ENCODE results near the gene GTPBP6.

GTPBP6 gene

DNA sequence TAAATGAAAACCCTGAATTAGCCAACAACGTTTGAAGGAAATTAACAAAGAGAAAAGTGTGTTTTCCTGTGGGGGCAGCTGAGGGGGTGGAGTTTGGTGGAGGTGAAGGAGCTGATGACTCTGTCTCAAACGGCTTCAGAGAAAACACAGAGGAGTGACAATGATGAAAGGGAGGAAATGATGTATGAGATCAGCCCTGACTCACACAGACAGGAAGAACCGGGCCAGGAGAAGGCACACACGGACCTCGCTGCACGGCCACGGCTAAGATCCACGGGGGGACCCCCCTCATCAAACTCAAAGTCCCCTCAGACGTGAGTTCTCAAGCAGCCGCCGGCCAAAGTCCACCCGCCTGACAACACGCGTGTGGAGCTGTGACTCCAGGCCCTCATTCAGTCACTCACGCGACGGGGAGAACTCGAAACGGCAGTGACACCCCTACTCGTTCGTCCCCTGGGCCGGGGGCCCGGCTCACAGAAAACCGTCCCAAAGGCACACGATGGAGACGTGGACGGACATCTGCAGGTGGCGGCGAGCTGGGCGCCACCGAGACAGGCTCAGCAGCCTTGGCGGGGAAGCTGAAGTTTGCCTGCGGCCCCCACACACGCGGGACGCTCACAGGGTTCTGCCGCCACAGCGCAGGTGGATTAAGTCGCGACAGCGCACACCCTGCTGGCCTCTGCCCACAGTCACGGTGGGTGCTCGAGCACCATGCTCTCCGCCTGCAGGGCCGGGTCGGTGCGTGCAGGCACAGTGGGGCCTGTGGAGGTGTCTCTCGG, 39.3 kb upstream of the GTPBP6 start:
- Histone ChIP-seq H3K23ac (ENCODE audit: low read length in 2 of 2) (peak overlapping the region in 1 of 2 experiments; percentile 61), H2AK5ac (ENCODE audit: low read length, severe bottlenecking) (no peak overlapping the region), H3K27ac (ENCODE audit: low read length, poor library complexity, severe bottlenecking) (no peak overlapping the region), H3K79me1 (replicated peaks; ENCODE audit: low read length, poor library complexity, severe bottlenecking) (peaks cover 29% of the 10 kb centered on the region), H2AFZ (ENCODE audit: low read depth, low read length) (no peak overlapping the region), H4K8ac (ENCODE audit: low read length) (no peak overlapping the region), H4K91ac (ENCODE audit: low read length) (no peak overlapping the region), H3K4me2 (ENCODE audit: low read length, poor library complexity, severe bottlenecking) (no peak overlapping the region), H2BK120ac (ENCODE audit: low read depth, low read length) (no peak overlapping the region), H3K9ac (ENCODE audit: low read length) (no peak overlapping the region), H3K14ac (ENCODE audit: low read length in 2 of 2) (no peak overlapping the region), H2BK5ac (ENCODE audit: low read depth, low read length, poor library complexity, severe bottlenecking) (no peak overlapping the region), H2BK12ac (ENCODE audit: low read length in 2 of 2) (no peak overlapping the region), H3K4me1 (ENCODE audit: control insufficient read depth, insufficient read depth, low read depth, low read length) (peaks cover 7% of the 10 kb centered on the region), H3K4ac (ENCODE audit: low read depth in 1 of 2, low read length in 2 of 2) (no peak overlapping the region), H3K4me3 (ENCODE audit: insufficient read depth in 1 of 2, low read depth in 1 of 2, low read length in 2 of 2) (no peak overlapping the region), H3K36me3 (ENCODE audit: control insufficient read depth in 1 of 2, insufficient read depth in 2 of 2, low read depth in 1 of 2, low read length in 2 of 2) (peaks cover 14 to 38% of the 10 kb centered on the region in 2 experiments), H2BK15ac (ENCODE audit: low read depth, poor library complexity, severe bottlenecking) (no peak overlapping the region), H3K27me3 (ENCODE audit: control insufficient read depth in 1 of 2, insufficient read depth in 1 of 2, low read length in 2 of 2) (no peaks in the 10 kb centered on the region), H3K9me3 (ENCODE audit: control insufficient read depth, low read length) (peaks cover 20% of the 10 kb centered on the region), H3K18ac (ENCODE audit: low read depth in 1 of 2, low read length in 2 of 2) (peak overlapping the region in 1 of 2 experiments; percentile 49)
- peak; percentile 54 for DNase-seq
- 80% methylated on average over 48 of the region's 48 CpGs for WGBS

DNA sequence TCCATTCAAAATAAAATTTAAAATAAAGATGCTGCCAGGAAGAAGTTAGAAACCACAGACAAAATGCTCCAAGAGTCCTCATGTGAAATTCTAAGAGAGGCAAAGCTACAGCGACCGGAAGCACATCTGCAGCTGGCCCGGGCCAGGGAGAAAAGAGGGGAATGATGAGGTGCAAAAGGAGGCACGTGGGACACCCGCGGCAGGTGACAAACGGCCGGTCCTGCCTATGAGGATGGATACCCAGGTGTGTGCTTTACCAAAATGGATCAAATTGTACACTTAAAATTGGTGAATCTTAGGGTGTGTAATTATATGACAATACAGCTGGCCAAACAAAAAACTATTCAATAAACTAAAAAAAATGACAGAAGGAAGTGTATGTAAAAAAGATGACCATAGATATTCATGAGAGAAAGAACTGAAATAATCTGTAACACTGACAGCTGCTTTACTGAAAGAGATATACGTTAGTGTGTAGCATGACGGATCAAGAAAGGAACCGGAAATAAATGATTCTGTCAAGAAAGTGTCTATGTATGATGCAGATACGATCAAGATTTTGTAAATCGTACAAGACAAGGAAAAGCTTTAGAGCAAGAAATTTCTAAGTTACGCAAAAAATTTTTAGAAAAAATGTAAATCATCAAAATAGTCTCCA, 38.6 kb upstream of the GTPBP6 start:
- H3K23ac ChIP-seq (ENCODE audit: low read length in 2 of 2): no peak overlapping the region
- H3K79me1 ChIP-seq (replicated peaks; ENCODE audit: low read length, poor library complexity, severe bottlenecking): peaks cover 24% of the 10 kb centered on the region
- H3K14ac ChIP-seq (ENCODE audit: low read length in 2 of 2): no peak overlapping the region
- H3K27ac ChIP-seq (ENCODE audit: low read length, poor library complexity, severe bottlenecking): no peak overlapping the region
- H4K8ac ChIP-seq (ENCODE audit: low read length): no peak overlapping the region
- no peak overlapping the region for H2BK15ac ChIP-seq (ENCODE audit: low read depth, poor library complexity, severe bottlenecking)
- H3K9me3 ChIP-seq (ENCODE audit: control insufficient read depth, low read length): peaks cover 20% of the 10 kb centered on the region
- 88% methylated on average over 6 of the region's 14 CpGs for WGBS
- no peaks in the 10 kb centered on the region for H3K27me3 ChIP-seq (ENCODE audit: control insufficient read depth in 1 of 2, insufficient read depth in 1 of 2, low read length in 2 of 2)
- H3K36me3 ChIP-seq (ENCODE audit: control insufficient read depth in 1 of 2, insufficient read depth in 2 of 2, low read depth in 1 of 2, low read length in 2 of 2): peaks cover 16 to 43% of the 10 kb centered on the region in 2 experiments
- H2BK12ac ChIP-seq (ENCODE audit: low read length in 2 of 2): no peak overlapping the region
- no peak for DNase-seq
- H3K4ac ChIP-seq (ENCODE audit: low read depth in 1 of 2, low read length in 2 of 2): no peak overlapping the region
- no peak overlapping the region for H2AFZ ChIP-seq (ENCODE audit: low read depth, low read length)
- H3K4me2 ChIP-seq (ENCODE audit: low read length, poor library complexity, severe bottlenecking): no peak overlapping the region
- no peak overlapping the region for H2BK5ac ChIP-seq (ENCODE audit: low read depth, low read length, poor library complexity, severe bottlenecking)
- H4K91ac ChIP-seq (ENCODE audit: low read length): no peak overlapping the region
- peaks cover 7% of the 10 kb centered on the region for H3K4me1 ChIP-seq (ENCODE audit: control insufficient read depth, insufficient read depth, low read depth, low read length)
- no peak overlapping the region for H2BK120ac ChIP-seq (ENCODE audit: low read depth, low read length)
- no peak overlapping the region for H3K18ac ChIP-seq (ENCODE audit: low read depth in 1 of 2, low read length in 2 of 2)
- H3K9ac ChIP-seq (ENCODE audit: low read length): no peak overlapping the region
- H3K4me3 ChIP-seq (ENCODE audit: insufficient read depth in 1 of 2, low read depth in 1 of 2, low read length in 2 of 2): no peak overlapping the region
- no peak overlapping the region for H2AK5ac ChIP-seq (ENCODE audit: low read length, severe bottlenecking)

DNA sequence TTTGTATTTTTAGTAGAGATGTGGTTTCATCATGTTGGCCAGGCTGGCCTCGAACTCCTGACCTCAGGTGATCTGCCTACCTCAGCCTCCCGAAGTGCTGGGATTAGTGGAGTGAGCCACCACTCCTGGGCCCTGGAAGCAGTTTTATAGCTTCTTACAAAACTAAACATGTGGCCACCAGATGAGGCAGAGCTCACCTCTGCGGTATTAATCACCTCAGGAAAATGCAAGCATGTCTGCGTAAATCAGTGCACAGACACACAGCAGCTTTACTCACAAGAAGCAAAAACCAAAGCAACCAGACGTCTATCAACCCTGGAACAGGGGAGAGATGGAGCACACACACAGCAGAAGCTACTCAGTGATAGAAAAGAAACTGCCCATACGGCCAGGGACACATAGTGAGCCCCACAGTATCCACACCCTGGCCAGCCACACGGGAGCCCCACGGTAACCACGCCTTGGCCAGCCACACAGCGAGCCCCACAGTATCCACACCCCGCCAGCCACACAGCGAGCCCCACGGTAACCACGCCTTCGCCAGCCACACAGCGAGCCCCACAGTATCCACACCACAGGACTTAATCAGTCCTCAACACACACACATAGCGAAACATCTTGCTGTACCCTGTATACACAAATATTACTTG, 37.9 kb upstream of the GTPBP6 start:
- H4K91ac ChIP-seq (ENCODE audit: low read length): no peak overlapping the region
- H4K8ac ChIP-seq (ENCODE audit: low read length): no peak overlapping the region
- H3K27me3 ChIP-seq (ENCODE audit: control insufficient read depth in 1 of 2, insufficient read depth in 1 of 2, low read length in 2 of 2): no peaks in the 10 kb centered on the region
- H3K4ac ChIP-seq (ENCODE audit: low read depth in 1 of 2, low read length in 2 of 2): no peak overlapping the region
- peaks cover 20% of the 10 kb centered on the region for H3K9me3 ChIP-seq (ENCODE audit: control insufficient read depth, low read length)
- no peak overlapping the region for H2BK15ac ChIP-seq (ENCODE audit: low read depth, poor library complexity, severe bottlenecking)
- peaks cover 16 to 38% of the 10 kb centered on the region in 2 experiments for H3K36me3 ChIP-seq (ENCODE audit: control insufficient read depth in 1 of 2, insufficient read depth in 2 of 2, low read depth in 1 of 2, low read length in 2 of 2)
- peak; percentile 53 for DNase-seq
- no peak overlapping the region for H3K4me2 ChIP-seq (ENCODE audit: low read length, poor library complexity, severe bottlenecking)
- H3K9ac ChIP-seq (ENCODE audit: low read length): no peak overlapping the region
- H2AFZ ChIP-seq (ENCODE audit: low read depth, low read length): no peak overlapping the region
- 69% methylated on average over 17 of the region's 17 CpGs for WGBS
- H2BK120ac ChIP-seq (ENCODE audit: low read depth, low read length): no peak overlapping the region
- H3K27ac ChIP-seq (ENCODE audit: low read length, poor library complexity, severe bottlenecking): no peak overlapping the region
- no peak overlapping the region for H3K23ac ChIP-seq (ENCODE audit: low read length in 2 of 2)
- no peak overlapping the region for H2BK5ac ChIP-seq (ENCODE audit: low read depth, low read length, poor library complexity, severe bottlenecking)
- H3K14ac ChIP-seq (ENCODE audit: low read length in 2 of 2): no peak overlapping the region
- no peak overlapping the region for H2BK12ac ChIP-seq (ENCODE audit: low read length in 2 of 2)
- H3K79me1 ChIP-seq (replicated peaks; ENCODE audit: low read length, poor library complexity, severe bottlenecking): peaks cover 22% of the 10 kb centered on the region
- H2AK5ac ChIP-seq (ENCODE audit: low read length, severe bottlenecking): no peak overlapping the region
- H3K18ac ChIP-seq (ENCODE audit: low read depth in 1 of 2, low read length in 2 of 2): no peak overlapping the region
- peaks cover 7% of the 10 kb centered on the region for H3K4me1 ChIP-seq (ENCODE audit: control insufficient read depth, insufficient read depth, low read depth, low read length)
- H3K4me3 ChIP-seq (ENCODE audit: insufficient read depth in 1 of 2, low read depth in 1 of 2, low read length in 2 of 2): no peak overlapping the region

Data from mesenchymal stem cell (in vitro differentiated cells and primary cell).